Transverse colon (tissue), 4 donors: ENCODE measurements around the gene PAQR4. TPM values are rescaled to one million over a fixed set of nuclear protein-coding genes. Genes with fewer than 3 reads are reported as not detected.

ENCODE experiments used
- DNase-seq: peaks from one replicate; pipeline ENCODE4 v3.0.0-alpha.2; 2019
- H3K27ac ChIP-seq, 4 donors: fragments of 200-600 bp; sonication (generic); 2 replicates each; pipeline ENCODE4 v1.5.1; 2016 to 2018; ENCODE audit warnings: inconsistent platforms in 4 of 4
- H3K27me3 ChIP-seq: fragments of 200-600 bp; sonication (generic); 2 replicates; pipeline ENCODE4 v1.5.1; 2017; ENCODE audit warnings: inconsistent platforms
- H3K36me3 ChIP-seq, 4 donors: fragments of 200-600 bp; sonication (generic); 2 replicates each; pipeline ENCODE4 v1.5.1; 2017 to 2019; ENCODE audit warnings: inconsistent platforms in 4 of 4
- H3K4me1 ChIP-seq, 4 donors: fragments of 200-600 bp; sonication (generic); 2 replicates each; pipeline ENCODE4 v1.5.1; 2017 to 2020; ENCODE audit warnings: inconsistent platforms in 4 of 4
- H3K4me3 ChIP-seq, 4 donors: fragments of 200-600 bp; sonication (generic); 1 replicate in 1 of 4; 2 replicates in 3 of 4; pipeline versions ENCODE4 v1.5.1 to v1.6.1; 2017 to 2019; ENCODE audit warnings: inconsistent platforms in 4 of 4
- H3K9me3 ChIP-seq, 2 donors: fragments of 200-600 bp; sonication (generic); 2 replicates each; pipeline ENCODE4 v1.5.1; 2017 to 2019; ENCODE audit warnings: inconsistent platforms in 2 of 2
- EP300 ChIP-seq: sonication (generic); formaldehyde crosslinking; IDR thresholded peaks from one replicate; pipeline ENCODE4 v1.6.1; 2017; ENCODE audit warnings: antibody characterized with exemption, low read depth
- POLR2A ChIP-seq: fragments of 450-650 bp; IDR thresholded peaks from one replicate; pipeline ENCODE4 v1.6.1; 2016; ENCODE audit warnings: antibody characterized with exemption, mild to moderate bottlenecking, moderate library complexity
- POLR2AphosphoS5 ChIP-seq, 3 donors: sonication (generic); formaldehyde crosslinking; IDR thresholded peaks; one replicate each; pipeline ENCODE4 v1.6.1; 2016; ENCODE audit warnings: antibody characterized with exemption in 3 of 3
- WGBS, 2 donors: methylation state at CpG; one replicate each; pipeline ENCODE4 v1.1.5; 2018; ENCODE audit warnings: low coverage in 1 of 2; 5-methylcytosine and 5-hydroxymethylcytosine counted together
- in situ Hi-C, 4 donors: fragments of 200-750 bp; cut with MboI; loops; one replicate each; pipeline versions ENCODE4 v1.15.0 to v1.15.1; 2017; ENCODE audit warnings: low sequenced_read_pairs in 3 of 4, low pct_ligation_motif_present in 1 of 4, low pct_unique_long_range_greater_than_20kb in 1 of 4
- intact Hi-C: fragments of 100-400 bp; cut with DNase I; formaldehyde crosslinking; loops from one replicate; pipeline ENCODE4 v1.15.1; 2023; ENCODE audit warnings: low total_unique reads
- total RNA-seq, 4 donors: library from RNA; depleted of rRNA; stranded (reverse); fragments of >200 nt; gene quantifications; one replicate each; pipeline ENCODE4 v1.1.0, GENCODE V29; 2016
- TF ChIP-seq, protein P1 (sequence below), 5 experiments: fragments of 200-600 bp in 3 of 5; fragments of 450-650 bp in 2 of 5; sonication (generic) in 3 of 5; IDR thresholded peaks; 1 replicate in 2 of 5; 2 replicates in 3 of 5; pipeline ENCODE4 v1.5.1; 2016 to 2017; ENCODE audit warnings: antibody characterized with exemption in 5 of 5, inconsistent platforms in 3 of 5, mild to moderate bottlenecking in 2 of 5, moderate library complexity in 1 of 5

Gene PAQR4
- total RNA-seq, 4 donors from 2014 or later: 3.0 to 5.9 (median 4.4) TPM; not detected in 1

DNA sequence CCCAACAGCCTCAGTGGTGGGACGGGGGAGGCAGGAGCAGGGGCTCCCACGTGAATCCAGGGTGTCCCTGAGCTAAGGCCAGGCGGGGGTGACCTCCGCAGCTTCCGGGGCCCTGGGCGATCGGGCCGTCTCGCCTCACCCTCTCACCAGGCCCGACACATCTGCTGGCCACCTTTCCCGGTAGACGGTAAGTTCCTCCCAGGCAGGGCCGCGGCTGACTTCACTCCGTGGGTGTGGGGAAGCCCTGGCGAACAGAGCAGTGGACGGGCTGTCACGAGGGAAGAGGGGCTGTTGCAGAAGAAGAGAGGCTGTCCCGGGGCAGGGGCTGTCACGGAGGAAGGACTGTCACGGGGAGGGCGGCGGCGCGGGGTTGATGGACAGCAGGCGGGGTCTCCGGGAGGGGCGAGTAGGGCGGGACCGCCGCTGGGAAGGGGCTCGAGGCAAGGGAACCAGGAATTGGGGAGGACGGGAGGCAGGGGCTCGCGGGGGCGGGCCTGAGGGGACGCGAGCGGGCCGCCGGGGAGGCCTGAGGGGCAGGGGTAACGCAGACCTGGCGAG, 10.6 kb downstream of the PAQR4 start:
- DNase-seq: no peak

DNA sequence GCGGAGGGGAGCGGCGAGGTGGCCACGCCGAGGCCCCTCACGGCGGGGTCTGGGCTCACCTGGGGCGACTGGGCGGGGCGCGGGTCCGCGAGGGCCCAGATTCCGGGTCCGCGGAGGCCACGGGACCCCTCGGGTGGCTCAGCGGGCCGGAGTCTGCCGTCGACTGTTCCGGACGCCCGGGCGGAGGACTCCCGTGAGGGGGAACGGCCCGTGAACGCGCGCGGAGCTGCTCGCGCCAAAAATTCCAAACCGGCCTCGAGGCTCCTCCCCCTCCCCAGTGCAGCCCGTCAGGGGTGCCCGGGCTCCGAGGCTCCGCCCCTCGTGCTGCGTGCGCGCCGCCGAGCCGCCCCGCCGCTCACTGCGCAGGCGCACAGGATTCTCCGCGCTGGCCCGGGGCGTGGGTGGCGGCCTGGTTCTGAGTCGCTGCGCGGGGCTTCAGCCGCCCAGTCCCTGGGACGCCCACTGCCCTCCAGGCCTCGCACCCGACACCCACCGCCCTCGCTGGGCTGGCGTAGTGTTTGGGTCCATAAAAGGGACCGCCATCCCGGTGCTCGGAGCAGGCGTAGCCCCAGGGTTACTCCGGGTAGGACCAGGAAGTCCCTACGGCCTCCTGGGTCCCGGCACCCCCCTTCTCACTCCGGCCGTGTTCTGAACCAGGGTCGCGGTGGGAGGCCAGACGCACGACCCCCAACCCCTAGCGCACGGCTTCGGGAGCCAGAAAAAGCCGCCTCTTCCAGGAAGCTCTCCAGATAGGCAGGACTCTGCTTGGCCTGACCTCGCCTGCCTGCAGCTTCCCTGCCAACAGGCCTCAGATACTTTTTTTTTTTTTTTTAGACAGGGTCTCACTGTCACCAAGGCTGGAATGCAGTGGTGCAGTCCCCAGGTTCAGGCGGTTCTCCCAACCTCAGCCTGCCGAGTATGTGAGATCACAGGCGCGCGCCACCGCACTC, 11.4 kb downstream of the PAQR4 start, which contains the start of gene PKMYT1:
PKMYT1 (minus strand) TSS at position 220 of the 950 bp plus-strand sequence. CDS start 789 bp downstream, outside the sequence.
- WGBS, 2 donors: 12% methylated on average over 42 of the region's 91 CpGs; no CpG with 5 or more reads in 1 of the 2 donors
- Histone ChIP-seq H3K9me3 (no peaks in the 10 kb centered on the region), H3K27ac (peak within 1 kb of the TSS; percentile 87 to 95 (median 90)), H3K4me3 (peak within 1 kb of the TSS; percentile 62 to 75 (median 73)), H3K4me1 (peaks cover 4 to 36% (median 26%) of the 10 kb centered on the region in 4 donors), H3K27me3 (peaks cover 8% of the 10 kb centered on the region), H3K36me3 (no peaks in the 10 kb centered on the region)
- intact Hi-C loops (loop anchor here (5.0 kb wide), 1 partner anchor 713 kb away; the partner anchor contains the start of gene RNPS1), in situ Hi-C loops (no loop called here)
- peak; percentile 94 for DNase-seq
- TF ChIP-seq, protein P1, sequence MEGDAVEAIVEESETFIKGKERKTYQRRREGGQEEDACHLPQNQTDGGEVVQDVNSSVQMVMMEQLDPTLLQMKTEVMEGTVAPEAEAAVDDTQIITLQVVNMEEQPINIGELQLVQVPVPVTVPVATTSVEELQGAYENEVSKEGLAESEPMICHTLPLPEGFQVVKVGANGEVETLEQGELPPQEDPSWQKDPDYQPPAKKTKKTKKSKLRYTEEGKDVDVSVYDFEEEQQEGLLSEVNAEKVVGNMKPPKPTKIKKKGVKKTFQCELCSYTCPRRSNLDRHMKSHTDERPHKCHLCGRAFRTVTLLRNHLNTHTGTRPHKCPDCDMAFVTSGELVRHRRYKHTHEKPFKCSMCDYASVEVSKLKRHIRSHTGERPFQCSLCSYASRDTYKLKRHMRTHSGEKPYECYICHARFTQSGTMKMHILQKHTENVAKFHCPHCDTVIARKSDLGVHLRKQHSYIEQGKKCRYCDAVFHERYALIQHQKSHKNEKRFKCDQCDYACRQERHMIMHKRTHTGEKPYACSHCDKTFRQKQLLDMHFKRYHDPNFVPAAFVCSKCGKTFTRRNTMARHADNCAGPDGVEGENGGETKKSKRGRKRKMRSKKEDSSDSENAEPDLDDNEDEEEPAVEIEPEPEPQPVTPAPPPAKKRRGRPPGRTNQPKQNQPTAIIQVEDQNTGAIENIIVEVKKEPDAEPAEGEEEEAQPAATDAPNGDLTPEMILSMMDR (IDR thresholded peaks at IDR 0.05): no peak
- TF ChIP-seq POLR2A (peak; percentile 97), EP300 (no peak), POLR2AphosphoS5 (IDR thresholded peaks at IDR 0.05) (peak; percentile 92 to 99 (median 98))

More for the DNA sequence above, 10.6 kb downstream of the PAQR4 start:
- TF ChIP-seq POLR2AphosphoS5 (IDR thresholded peaks at IDR 0.05) (no peak), EP300 (no peak), POLR2A (no peak)
- TF ChIP-seq, protein P1 (IDR thresholded peaks at IDR 0.05): no peak
- WGBS, 2 donors: 3% methylated on average over 30 of the region's 43 CpGs; no CpG with 5 or more reads in 1 of the 2 donors
- intact Hi-C loops: loop anchor here (5.0 kb wide), 1 partner anchor 712 kb away; the partner anchor contains the start of gene RNPS1
- peaks cover 8% of the 10 kb centered on the region for H3K27me3 ChIP-seq
- in situ Hi-C loops: no loop called here
- no peaks in the 10 kb centered on the region for H3K36me3 ChIP-seq
- H3K27ac ChIP-seq: peak overlapping the region in 3 of 4 donors; percentile 87 to 95 (median 90)
- H3K4me1 ChIP-seq: peaks cover 4 to 36% (median 26%) of the 10 kb centered on the region in 4 donors
- H3K9me3 ChIP-seq: no peaks in the 10 kb centered on the region
- H3K4me3 ChIP-seq: peak overlapping the region; percentile 29 to 75 (median 68)

DNA sequence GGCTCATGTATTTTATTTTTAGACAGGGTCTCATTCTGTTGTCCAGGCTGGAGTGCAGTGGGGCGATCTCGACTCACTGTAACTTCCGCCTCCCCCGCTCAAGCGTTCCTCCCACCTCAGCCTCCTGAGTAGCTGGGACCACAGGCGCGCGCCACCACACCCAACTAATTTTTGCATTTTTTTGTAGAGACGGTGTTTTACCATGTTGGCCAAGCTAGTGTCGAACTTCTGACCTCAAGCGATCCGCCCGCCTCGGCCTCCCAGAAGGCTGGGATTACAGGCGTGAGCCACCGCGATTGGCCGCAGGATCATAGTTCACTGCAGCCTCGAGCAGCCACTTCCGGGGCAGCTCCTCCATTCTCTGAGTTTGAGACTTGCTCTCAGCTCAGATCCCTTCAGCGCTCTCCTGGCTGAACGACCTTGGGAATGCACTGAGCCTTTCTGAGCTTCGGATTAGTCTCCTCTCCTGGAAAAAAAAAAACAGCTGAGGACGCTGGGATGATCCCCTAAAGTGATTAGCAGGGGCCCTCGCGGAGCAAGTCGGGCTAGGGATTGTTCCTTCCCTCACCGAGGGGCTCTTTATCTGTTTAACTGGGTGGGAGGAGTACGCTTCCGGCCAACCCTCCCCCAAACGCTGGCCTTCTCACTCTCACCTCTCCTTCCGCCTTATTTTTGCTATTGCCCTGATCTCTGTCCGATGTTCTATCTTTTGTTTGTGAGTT, 12.2 kb downstream of the PAQR4 start:
- in situ Hi-C loops: no loop called here
- Histone ChIP-seq H3K27ac (peak overlapping the region in 3 of 4 donors; percentile 87 to 95 (median 90)), H3K27me3 (peaks cover 8% of the 10 kb centered on the region), H3K9me3 (no peaks in the 10 kb centered on the region), H3K4me1 (peaks cover 4 to 36% (median 26%) of the 10 kb centered on the region in 4 donors), H3K4me3 (peak overlapping the region in 2 of 4 donors; percentile 62 to 74), H3K36me3 (no peaks in the 10 kb centered on the region)
- no peak for DNase-seq
- TF ChIP-seq POLR2A (no peak), EP300 (no peak), POLR2AphosphoS5 (IDR thresholded peaks at IDR 0.05) (no peak)
- TF ChIP-seq, protein P1 (IDR thresholded peaks at IDR 0.05): no peak
- intact Hi-C loops: loop anchor here (5.0 kb wide), 1 partner anchor 714 kb away; the partner anchor contains the start of gene RNPS1
- WGBS, 2 donors: 58 to 71% methylated on average over 10 to 33 of the region's 33 CpGs
